Stimulated activated CD4-positive, alpha-beta T cell treated with anti-CD3 and anti-CD28 coated beads, Interleukin-12 subunit alpha, Interleukin-12 subunit beta, amount 100 ng/mL, for 48 hours (primary cell): ENCODE measurements around the gene TTC8.
"Not testable (repeated sequence)": the region's sequence is repeated elsewhere in the genome, so short reads cannot be mapped to it uniquely, and the experiment has no call there.

Experiments used
- DNase-seq, 3 donors: peaks; one replicate each; pipeline ENCODE4 v3.0.0-alpha.2; 2020; ENCODE audit warnings: low read depth in 2 of 3, low spot score in 1 of 3

The TTC8 gene

GRCh38 chr14:88824314-88825077, at the start of gene TTC8:
Gene TTC8, plus strand, starts transcription at chr14:88824651. Its CDS starts 57 bp downstream, at chr14:88824708.
- peak; percentile 64 to 77 (median 76) for DNase-seq

- DNase-seq = no peak
Observed at GRCh38 chr14:88775532-88775931, 48.9 kb upstream of the TTC8 start.

- no peak for DNase-seq
Observed at GRCh38 chr14:88785911-88786310, 38.5 kb upstream of the TTC8 start.

GRCh38 chr14:88786715-88787114, 37.7 kb upstream of the TTC8 start:
- DNase-seq = no peak

- not testable (repeated sequence) for DNase-seq
Observed at GRCh38 chr14:88789573-88789972, 34.9 kb upstream of the TTC8 start.

GRCh38 chr14:88790501-88791251, 33.8 kb upstream of the TTC8 start:
- DNase-seq = no peak

- no peak for DNase-seq
Observed at GRCh38 chr14:88791252-88791621, 33.2 kb upstream of the TTC8 start.

GRCh38 chr14:88791629-88792472, 32.6 kb upstream of the TTC8 start:
- peak in 2 of 3 donors; percentile 8 to 13 for DNase-seq

GRCh38 chr14:88792473-88793258, 31.8 kb upstream of the TTC8 start, which contains the start of gene EML5:
Gene EML5, minus strand, starts transcription at chr14:88792953. Its CDS starts 450 bp downstream, at chr14:88792503.
- DNase-seq = peak; percentile 64 to 80 (median 69)

- DNase-seq = peak in 1 of 3 donors; percentile 1
Observed at GRCh38 chr14:88793259-88793625, 31.2 kb upstream of the TTC8 start.

GRCh38 chr14:88798156-88798555, 26.3 kb upstream of the TTC8 start:
- no peak for DNase-seq

- DNase-seq = no peak
Observed at GRCh38 chr14:88799522-88799921, 24.9 kb upstream of the TTC8 start.

GRCh38 chr14:88802596-88802995, 21.9 kb upstream of the TTC8 start:
- no peak for DNase-seq

GRCh38 chr14:88804035-88804434, 20.4 kb upstream of the TTC8 start:
- no peak for DNase-seq

- DNase-seq = no peak
Observed at GRCh38 chr14:88804477-88804876, 20.0 kb upstream of the TTC8 start.

GRCh38 chr14:88808359-88808758, 16.1 kb upstream of the TTC8 start:
- DNase-seq = no peak

- DNase-seq = no peak
Observed at GRCh38 chr14:88815980-88816379, 8.5 kb upstream of the TTC8 start.

- DNase-seq = no peak
Observed at GRCh38 chr14:88818018-88818417, 6.4 kb upstream of the TTC8 start.

- not testable (repeated sequence) for DNase-seq
Observed at GRCh38 chr14:88819674-88820073, 4.8 kb upstream of the TTC8 start.

- DNase-seq = no peak
Observed at GRCh38 chr14:88821378-88821777, 3.1 kb upstream of the TTC8 start.

- no peak for DNase-seq
Observed at GRCh38 chr14:88821888-88822287, 2.6 kb upstream of the TTC8 start.
